ENCODE results near the gene MYO5C.
A peak's percentile ranks its signal among the peaks of the same experiment; 100 is the strongest.
"Not testable (repeated sequence)": the region's sequence is repeated elsewhere in the genome, so short reads cannot be mapped to it uniquely, and the experiment has no call there.

Gene MYO5C

GRCh38 chr15:52303093-52303772, 7.6 kb upstream of the MYO5C start:
- DNase-seq (ENCODE audit: low spot score): no peak

GRCh38 chr15:52301265-52301847, 5.8 kb upstream of the MYO5C start:
- DNase-seq (ENCODE audit: low spot score): no peak

- peak; percentile 41 for DNase-seq (ENCODE audit: low spot score)
Observed at GRCh38 chr15:52294881-52295420, 653 bp downstream of the MYO5C start.

GRCh38 chr15:52292780-52293392, 2.7 kb downstream of the MYO5C start:
- peak; percentile 75 for DNase-seq (ENCODE audit: low spot score)

- no peak for DNase-seq (ENCODE audit: low spot score)
Observed at GRCh38 chr15:52291204-52291603, 4.4 kb downstream of the MYO5C start.

GRCh38 chr15:52290800-52291199, 4.8 kb downstream of the MYO5C start:
- DNase-seq (ENCODE audit: low spot score): no peak

- DNase-seq (ENCODE audit: low spot score): no peak
Observed at GRCh38 chr15:52290329-52290728, 5.3 kb downstream of the MYO5C start.

GRCh38 chr15:52289629-52290081, 5.9 kb downstream of the MYO5C start:
- DNase-seq (ENCODE audit: low spot score): no peak

- no peak for DNase-seq (ENCODE audit: low spot score)
Observed at GRCh38 chr15:52288986-52289385, 6.6 kb downstream of the MYO5C start.

- no peak for DNase-seq (ENCODE audit: low spot score)
Observed at GRCh38 chr15:52288051-52288942, 7.3 kb downstream of the MYO5C start.

GRCh38 chr15:52287114-52287513, 8.5 kb downstream of the MYO5C start:
- no peak for DNase-seq (ENCODE audit: low spot score)

- DNase-seq (ENCODE audit: low spot score): not testable (repeated sequence)
Observed at GRCh38 chr15:52285941-52286340, 9.7 kb downstream of the MYO5C start.

- DNase-seq (ENCODE audit: low spot score): no peak
Observed at GRCh38 chr15:52284164-52284563, 11.4 kb downstream of the MYO5C start.

- DNase-seq (ENCODE audit: low spot score): no peak
Observed at GRCh38 chr15:52283281-52283680, 12.3 kb downstream of the MYO5C start.

- DNase-seq (ENCODE audit: low spot score): no peak
Observed at GRCh38 chr15:52282418-52282817, 13.2 kb downstream of the MYO5C start.

GRCh38 chr15:52281085-52282035, 14.2 kb downstream of the MYO5C start:
- peak; percentile 67 for DNase-seq (ENCODE audit: low spot score)

- no peak for DNase-seq (ENCODE audit: low spot score)
Observed at GRCh38 chr15:52280326-52281084, 15.1 kb downstream of the MYO5C start.

GRCh38 chr15:52278636-52279367, 16.8 kb downstream of the MYO5C start:
- peak; percentile 90 for DNase-seq (ENCODE audit: low spot score)

- DNase-seq (ENCODE audit: low spot score): no peak
Observed at GRCh38 chr15:52278135-52278534, 17.5 kb downstream of the MYO5C start.

Measured in cerebellar cortex (tissue), 1 donor.